ENCODE results near the gene GRM4.

DNA sequence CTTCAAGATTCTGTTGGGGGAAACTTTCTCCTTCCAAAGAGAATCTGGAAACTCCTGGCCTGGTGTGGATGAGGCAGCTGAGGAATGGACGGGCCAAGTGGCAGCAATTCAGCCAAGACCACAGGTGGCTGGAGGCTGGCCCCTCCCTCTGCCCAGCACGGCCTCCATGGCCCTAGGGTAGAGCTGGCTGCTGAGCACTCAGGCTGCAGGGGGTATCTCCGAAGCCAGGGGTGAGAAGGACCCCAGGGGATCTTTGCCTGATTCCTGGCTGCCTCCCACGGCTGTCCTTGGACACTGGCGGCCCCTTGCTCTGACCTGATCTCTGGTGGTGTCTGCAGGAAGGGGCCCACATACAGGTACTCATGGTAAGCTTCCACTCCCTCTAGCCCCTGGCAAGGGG, 39.0 kb downstream of the GRM4 start:
- TF ChIP-seq, protein P1, sequence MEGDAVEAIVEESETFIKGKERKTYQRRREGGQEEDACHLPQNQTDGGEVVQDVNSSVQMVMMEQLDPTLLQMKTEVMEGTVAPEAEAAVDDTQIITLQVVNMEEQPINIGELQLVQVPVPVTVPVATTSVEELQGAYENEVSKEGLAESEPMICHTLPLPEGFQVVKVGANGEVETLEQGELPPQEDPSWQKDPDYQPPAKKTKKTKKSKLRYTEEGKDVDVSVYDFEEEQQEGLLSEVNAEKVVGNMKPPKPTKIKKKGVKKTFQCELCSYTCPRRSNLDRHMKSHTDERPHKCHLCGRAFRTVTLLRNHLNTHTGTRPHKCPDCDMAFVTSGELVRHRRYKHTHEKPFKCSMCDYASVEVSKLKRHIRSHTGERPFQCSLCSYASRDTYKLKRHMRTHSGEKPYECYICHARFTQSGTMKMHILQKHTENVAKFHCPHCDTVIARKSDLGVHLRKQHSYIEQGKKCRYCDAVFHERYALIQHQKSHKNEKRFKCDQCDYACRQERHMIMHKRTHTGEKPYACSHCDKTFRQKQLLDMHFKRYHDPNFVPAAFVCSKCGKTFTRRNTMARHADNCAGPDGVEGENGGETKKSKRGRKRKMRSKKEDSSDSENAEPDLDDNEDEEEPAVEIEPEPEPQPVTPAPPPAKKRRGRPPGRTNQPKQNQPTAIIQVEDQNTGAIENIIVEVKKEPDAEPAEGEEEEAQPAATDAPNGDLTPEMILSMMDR (IDR thresholded peaks at IDR 0.05): no peak
- TF ChIP-seq POLR2A (IDR thresholded peaks at IDR 0.05): no peak

Data from uterus (tissue), 2 donors.